WTC11 (cell line): Measurements from ENCODE around the gene RSPRY1. TPM values are rescaled to one million over a fixed set of nuclear protein-coding genes. Genes with fewer than 3 reads are reported as not detected.

Experiments used
- ATAC-seq: fragments of 200-7000 bp; cut with Tn5 transposase; 2 replicates; pipeline ENCODE4 v1.10.0; 2021; ENCODE audit warnings: mild to moderate bottlenecking, moderate library complexity
- CTCF ChIA-PET: fragments of 300-600 bp; sonication (Branson Sonifier 250); formaldehyde crosslinking; loops from one replicate; lab custom pipeline; 2021; ENCODE audit warnings: antibody characterized with exemption; lab: Charles Lee
- POLR2A ChIA-PET: fragments of 350-600 bp; sonication (Branson Sonifier 250); formaldehyde crosslinking; loops from one replicate; lab custom pipeline; 2021; ENCODE audit warnings: antibody characterized with exemption; lab: Charles Lee
- DNase-seq: peaks from one replicate; pipeline ENCODE4 v3.0.0; 2021; ENCODE audit warnings: low spot score
- H3K27ac Mint-ChIP-seq: 2 replicates; pipeline ENCODE4 v1.8.0; 2021; ENCODE audit warnings: mixed read lengths
- H3K27me3 Mint-ChIP-seq: 2 replicates; pipeline ENCODE4 v1.8.0; 2021; ENCODE audit warnings: low read depth, mild to moderate bottlenecking, moderate library complexity, mixed read lengths
- H3K36me3 Mint-ChIP-seq: 2 replicates; pipeline ENCODE4 v1.8.0; 2021; ENCODE audit warnings: mixed read lengths
- H3K4me1 Mint-ChIP-seq: 2 replicates; pipeline ENCODE4 v1.8.0; 2022; ENCODE audit warnings: mixed read lengths
- H3K4me3 Mint-ChIP-seq: 2 replicates; pipeline ENCODE4 v1.8.0; 2021; ENCODE audit warnings: mild to moderate bottlenecking, moderate library complexity, mixed read lengths
- H3K9me3 Mint-ChIP-seq: 2 replicates; pipeline ENCODE4 v1.8.0; 2021; ENCODE audit warnings: mixed read lengths
- ATF1 ChIP-seq: sonication (generic); formaldehyde crosslinking; IDR thresholded peaks from 2 replicates; pipeline ENCODE4 v1.8.1; 2023; ENCODE audit warnings: mild to moderate bottlenecking, moderate library complexity, missing genetic modification reagents
- CBFB ChIP-seq: sonication (generic); formaldehyde crosslinking; IDR thresholded peaks from 2 replicates; pipeline ENCODE4 v1.8.1; 2022; ENCODE audit warnings: mild to moderate bottlenecking, low read depth, missing genetic modification reagents
- CDX4 ChIP-seq: fragments of 250-450 bp; sonication (Bioruptor Pico); IDR thresholded peaks from 2 replicates; pipeline ENCODE4 v1.9.0; 2021; ENCODE audit warnings: moderate library complexity, mild to moderate bottlenecking, inconsistent platforms, borderline replicate concordance
- ERG ChIP-seq: fragments of 250-450 bp; sonication (Bioruptor Pico); IDR thresholded peaks from 2 replicates; pipeline ENCODE4 v1.8.0; 2021; ENCODE audit warnings: mild to moderate bottlenecking
- ETV6 ChIP-seq: sonication (generic); formaldehyde crosslinking; IDR thresholded peaks from 2 replicates; pipeline ENCODE4 v1.8.1; 2022; ENCODE audit warnings: mild to moderate bottlenecking, missing genetic modification reagents
- HMGXB4 ChIP-seq: sonication (generic); formaldehyde crosslinking; IDR thresholded peaks from 2 replicates; pipeline ENCODE4 v1.8.1; 2023; ENCODE audit warnings: mild to moderate bottlenecking, moderate library complexity, missing genetic modification reagents
- IRF2 ChIP-seq: sonication (generic); formaldehyde crosslinking; IDR thresholded peaks from 2 replicates; pipeline ENCODE4 v1.8.0; 2022; ENCODE audit warnings: low read depth, missing genetic modification reagents, borderline replicate concordance
- OVOL2 ChIP-seq: fragments of 250-450 bp; sonication (Bioruptor Pico); IDR thresholded peaks from 2 replicates; pipeline ENCODE4 v1.9.0; 2021; ENCODE audit warnings: mild to moderate bottlenecking, borderline replicate concordance
- PRDM15 ChIP-seq: sonication (generic); formaldehyde crosslinking; IDR thresholded peaks from 2 replicates; pipeline ENCODE4 v1.8.0; 2022; ENCODE audit warnings: missing genetic modification reagents
- SOX15 ChIP-seq: fragments of 250-450 bp; sonication (Bioruptor Pico); IDR thresholded peaks from 2 replicates; pipeline ENCODE4 v1.9.0; 2021; ENCODE audit warnings: mild to moderate bottlenecking
- TCF7 ChIP-seq: sonication (generic); formaldehyde crosslinking; IDR thresholded peaks from 2 replicates; pipeline ENCODE4 v1.8.0; 2022; ENCODE audit warnings: mild to moderate bottlenecking, low read depth, missing genetic modification reagents, moderate library complexity
- USF2 ChIP-seq: sonication (generic); formaldehyde crosslinking; IDR thresholded peaks from 2 replicates; pipeline ENCODE4 v1.8.1; 2023; ENCODE audit warnings: mild to moderate bottlenecking, missing genetic modification reagents, moderate library complexity
- ZBTB21 ChIP-seq: sonication (generic); formaldehyde crosslinking; IDR thresholded peaks from 2 replicates; pipeline ENCODE4 v1.8.1; 2023; ENCODE audit warnings: mild to moderate bottlenecking, missing genetic modification reagents, borderline replicate concordance
- ZNF138 ChIP-seq: sonication (generic); formaldehyde crosslinking; conservative IDR thresholded peaks from 2 replicates; pipeline ENCODE4 v1.8.1; 2022; ENCODE audit warnings: mild to moderate bottlenecking, moderate library complexity, missing genetic modification reagents
- ZNF425 ChIP-seq: fragments of 250-450 bp; sonication (Bioruptor Pico); conservative IDR thresholded peaks from 2 replicates; pipeline ENCODE4 v1.9.0; 2021; ENCODE audit warnings: mild to moderate bottlenecking
- total RNA-seq: library from RNA; stranded (reverse); gene quantifications from 3 replicates; pipeline ENCODE4 v1.2.3, GENCODE V29; 2021

The RSPRY1 gene
- total RNA-seq, 1 experiment from 2014 or later, result 26.8 TPM

- no peak for TF ChIP-seq PRDM15 (CRISPR knock-in tag)
Observed at GRCh38 chr16:57278494-57278893, 92.4 kb downstream of the RSPRY1 start (continued).

GRCh38 chr16:57279780-57280638 lies 93.9 kb downstream of the RSPRY1 start:
- H3K36me3 Mint-ChIP-seq, result no peaks in the 10 kb centered on the region
- TF ChIP-seq ZBTB21 (CRISPR knock-in tag) (no peak), ETV6 (CRISPR knock-in tag) (no peak), SOX15 (no peak), ZNF138 (CRISPR knock-in tag) (no peak), CBFB (CRISPR knock-in tag) (no peak), HMGXB4 (CRISPR knock-in tag) (no peak), USF2 (no peak), ATF1 (CRISPR knock-in tag) (no peak), CDX4 (CRISPR knock-in tag) (no peak), IRF2 (no peak), OVOL2 (CRISPR knock-in tag) (no peak), ERG (no peak), ZNF425 (CRISPR knock-in tag) (no peak), TCF7 (no peak)
- TF ChIP-seq, all 79 proteins: peak for 0
- ChIA-PET CTCF (interaction anchor here (0.7 to 2.5 kb wide), 2 partner anchors 20 to 137 kb away, joined by 4 to 17 read pairs; no protein-coding TSS in a partner anchor), POLR2A (interaction anchor here (0.7 kb wide), 1 partner anchor 222 kb away, joined by 4 read pairs; no protein-coding TSS in a partner anchor)
- no peaks in the 10 kb centered on the region for H3K9me3 Mint-ChIP-seq
- peaks cover 32% of the 10 kb centered on the region for H3K27me3 Mint-ChIP-seq
- ATAC-seq, result no peak
- no peak for DNase-seq
- no peak overlapping the region for H3K27ac Mint-ChIP-seq
- no peak overlapping the region for H3K4me3 Mint-ChIP-seq
- H3K4me1 Mint-ChIP-seq, result peaks cover 21% of the 10 kb centered on the region
